GM21723 (cell line): Measurements from ENCODE around the gene ZNF316.
"Not testable (repeated sequence)": the region's sequence is repeated elsewhere in the genome, so short reads cannot be mapped to it uniquely, and the experiment has no call there.

Experiments used
- ATAC-seq: cut with Tn5 transposase; IDR thresholded peaks from one replicate; pipeline ENCODE4 v1.9.1; 2021; ENCODE audit warnings: mild to moderate bottlenecking, moderate library complexity; ENCODE audit not compliant: unreplicated experiment

The ZNF316 gene

GRCh38 chr7:6646465-6646864 lies 9.3 kb downstream of the ZNF316 start:
- ATAC-seq: no peak

- ATAC-seq: no peak
These were observed 10.0 kb downstream of the ZNF316 start for GRCh38 chr7:6647080-6647479.

GRCh38 chr7:6647541-6647940 lies 10.4 kb downstream of the ZNF316 start:
- ATAC-seq: no peak

- no peak for ATAC-seq
These were observed 11.1 kb downstream of the ZNF316 start for GRCh38 chr7:6648066-6648814.

GRCh38 chr7:6648815-6649104 lies 11.6 kb downstream of the ZNF316 start:
- ATAC-seq: no peak

- ATAC-seq: no peak
These were observed 12.3 kb downstream of the ZNF316 start for GRCh38 chr7:6649241-6649961.

- ATAC-seq: no peak
These were observed 13.0 kb downstream of the ZNF316 start for GRCh38 chr7:6650086-6650485.

GRCh38 chr7:6650521-6651011 lies 13.4 kb downstream of the ZNF316 start:
- no peak for ATAC-seq

GRCh38 chr7:6651851-6652445 lies 14.8 kb downstream of the ZNF316 start:
- ATAC-seq: no peak

- ATAC-seq: no peak
These were observed 15.4 kb downstream of the ZNF316 start for GRCh38 chr7:6652446-6653011.

GRCh38 chr7:6653071-6654003 lies 16.2 kb downstream of the ZNF316 start:
- ATAC-seq: no peak

GRCh38 chr7:6654113-6654841 lies 17.2 kb downstream of the ZNF316 start:
- ATAC-seq: no peak

GRCh38 chr7:6654842-6655610 lies 17.9 kb downstream of the ZNF316 start:
- ATAC-seq: no peak

- no peak for ATAC-seq
These were observed 18.7 kb downstream of the ZNF316 start for GRCh38 chr7:6655636-6656385.

GRCh38 chr7:6656413-6656812 lies 19.3 kb downstream of the ZNF316 start:
- no peak for ATAC-seq

- no peak for ATAC-seq
These were observed 21.7 kb downstream of the ZNF316 start for GRCh38 chr7:6658618-6659345.

GRCh38 chr7:6670851-6671250 lies 33.7 kb downstream of the ZNF316 start:
- not testable (repeated sequence) for ATAC-seq
